ENCODE data around the gene INPP5A.

INPP5A gene

DNA sequence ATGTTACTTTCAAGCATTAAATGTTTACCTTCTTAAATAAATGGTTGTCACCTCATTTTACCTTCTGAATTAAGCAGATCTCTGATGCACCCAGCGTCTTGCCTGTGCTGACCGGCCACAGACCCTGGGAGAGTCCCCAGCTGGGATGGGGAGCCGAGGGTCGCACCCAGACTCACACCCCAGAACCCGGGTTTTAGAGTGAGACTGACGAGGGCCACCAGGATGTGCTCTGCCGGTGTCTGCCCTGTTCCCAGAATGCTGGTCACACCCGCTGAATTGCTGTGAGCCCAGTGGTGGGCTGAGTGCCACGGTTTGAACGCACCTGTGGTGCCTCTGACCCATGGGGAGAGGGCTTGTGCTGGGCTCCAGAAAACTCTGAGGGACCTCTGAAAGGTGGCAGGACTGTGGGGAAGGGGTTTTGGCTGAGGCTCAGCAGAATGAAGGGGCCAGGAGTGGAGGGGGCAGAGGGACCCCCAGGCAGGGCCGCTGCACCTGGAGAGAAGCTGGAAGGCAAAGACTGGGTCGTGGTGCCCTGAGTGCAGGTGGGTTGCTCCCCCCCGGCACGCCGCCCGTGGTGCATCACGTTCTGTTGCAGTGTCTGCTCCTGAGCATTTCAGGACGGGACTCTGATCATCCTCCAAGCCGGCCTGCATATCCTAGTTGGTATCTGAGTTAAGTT lies 39.2 kb downstream of the INPP5A start:
- Histone ChIP-seq H3K36me3 (ENCODE audit: control insufficient read depth, insufficient read depth, low read length, severe bottlenecking) (no peaks in the 10 kb centered on the region), H3K4me3 (ENCODE audit: low read length) (no peak overlapping the region), H3K9me3 (ENCODE audit: control insufficient read depth, low read length) (no peaks in the 10 kb centered on the region), H3K4me1 (ENCODE audit: control insufficient read depth, insufficient read depth, low read length) (peaks cover 23% of the 10 kb centered on the region), H3K27me3 (replicated peaks; ENCODE audit: control insufficient read depth, insufficient read depth, low read length) (no peaks in the 10 kb centered on the region), H3K9ac (ENCODE audit: low read length) (no peak overlapping the region)
- DNase-seq (ENCODE audit: low read depth), result no peak

DNA sequence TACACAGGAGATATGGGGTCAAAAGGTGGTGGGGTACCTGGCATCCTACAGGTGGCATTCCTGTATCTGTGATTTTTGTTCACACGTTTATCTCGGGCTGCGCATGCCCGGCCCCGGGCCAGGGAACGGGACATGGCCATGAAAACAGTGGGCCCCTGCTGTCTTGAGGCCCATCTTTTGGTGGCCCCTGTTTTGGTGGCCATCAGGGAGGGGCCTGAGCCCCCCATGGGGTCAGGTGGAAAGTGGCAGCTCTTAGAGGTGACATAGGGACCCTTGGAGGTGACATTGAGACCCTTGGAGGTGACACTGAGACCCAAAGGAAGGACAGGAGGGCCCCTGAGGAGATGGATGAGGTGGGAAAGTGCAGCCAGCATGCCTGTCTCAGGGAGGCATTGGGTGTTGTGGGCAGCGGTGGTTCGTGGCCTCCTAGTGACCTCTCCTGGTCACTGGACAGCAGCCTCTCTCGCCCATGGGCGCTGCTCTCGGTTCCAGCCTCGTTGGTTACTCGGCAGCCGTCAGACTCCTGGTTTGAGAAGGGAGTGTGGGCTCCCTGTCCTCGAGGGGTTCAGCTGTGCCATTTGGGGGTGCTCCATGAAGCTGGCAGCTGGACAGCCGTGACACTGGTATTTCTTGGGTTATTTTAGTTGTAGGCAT lies 39.9 kb downstream of the INPP5A start:
- no peak overlapping the region for H3K4me3 ChIP-seq (ENCODE audit: low read length)
- H3K9ac ChIP-seq (ENCODE audit: low read length), result no peak overlapping the region
- H3K4me1 ChIP-seq (ENCODE audit: control insufficient read depth, insufficient read depth, low read length), result peaks cover 16% of the 10 kb centered on the region
- no peaks in the 10 kb centered on the region for H3K36me3 ChIP-seq (ENCODE audit: control insufficient read depth, insufficient read depth, low read length, severe bottlenecking)
- H3K9me3 ChIP-seq (ENCODE audit: control insufficient read depth, low read length), result no peaks in the 10 kb centered on the region
- DNase-seq (ENCODE audit: low read depth), result no peak
- H3K27me3 ChIP-seq (replicated peaks; ENCODE audit: control insufficient read depth, insufficient read depth, low read length), result no peaks in the 10 kb centered on the region

DNA sequence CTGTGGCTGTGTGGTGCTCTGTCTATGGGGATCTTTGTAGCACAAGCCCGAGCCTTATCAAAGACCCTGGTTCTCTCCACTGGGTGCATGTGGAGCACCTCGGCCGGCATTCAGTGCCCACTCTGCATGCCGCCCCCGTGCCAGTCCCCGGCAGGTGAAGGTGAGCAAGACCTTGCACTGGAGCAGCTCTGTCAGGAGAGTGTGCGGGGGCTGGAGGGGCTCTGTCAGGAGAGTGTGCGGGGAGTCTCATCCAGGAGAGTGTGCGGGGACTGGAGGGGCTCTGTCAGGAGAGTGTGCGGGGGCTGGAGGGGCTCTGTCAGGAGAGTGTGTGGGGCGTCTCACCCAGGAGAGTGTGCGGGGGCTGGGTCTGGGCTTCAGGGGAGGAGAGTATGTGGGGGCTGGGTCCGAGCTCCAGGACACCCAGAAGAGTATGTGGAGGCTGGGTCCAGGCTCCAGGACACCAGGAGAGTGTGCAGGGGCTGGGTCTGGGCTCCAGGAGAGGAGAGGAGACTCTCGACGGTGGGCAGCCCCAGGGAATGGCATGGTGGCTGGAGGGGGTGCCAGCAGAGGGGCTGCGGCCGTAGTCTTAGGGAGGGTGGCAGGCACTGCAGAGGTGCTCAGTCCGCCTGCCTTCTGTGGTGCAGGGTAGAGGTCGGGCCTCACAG lies 40.8 kb downstream of the INPP5A start:
- Histone ChIP-seq H3K36me3 (ENCODE audit: control insufficient read depth, insufficient read depth, low read length, severe bottlenecking) (no peaks in the 10 kb centered on the region), H3K9ac (ENCODE audit: low read length) (no peak overlapping the region), H3K4me1 (ENCODE audit: control insufficient read depth, insufficient read depth, low read length) (peaks cover 12% of the 10 kb centered on the region), H3K27me3 (replicated peaks; ENCODE audit: control insufficient read depth, insufficient read depth, low read length) (no peaks in the 10 kb centered on the region), H3K9me3 (ENCODE audit: control insufficient read depth, low read length) (no peaks in the 10 kb centered on the region), H3K4me3 (ENCODE audit: low read length) (no peak overlapping the region)
- no peak for DNase-seq (ENCODE audit: low read depth)

GRCh38 chr10:132579027-132579859 lies 41.7 kb downstream of the INPP5A start:
- Histone ChIP-seq H3K9ac (ENCODE audit: low read length) (no peak overlapping the region), H3K4me1 (ENCODE audit: control insufficient read depth, insufficient read depth, low read length) (peaks cover 12% of the 10 kb centered on the region), H3K36me3 (ENCODE audit: control insufficient read depth, insufficient read depth, low read length, severe bottlenecking) (no peaks in the 10 kb centered on the region), H3K4me3 (ENCODE audit: low read length) (no peak overlapping the region), H3K27me3 (replicated peaks; ENCODE audit: control insufficient read depth, insufficient read depth, low read length) (no peaks in the 10 kb centered on the region), H3K9me3 (ENCODE audit: control insufficient read depth, low read length) (no peaks in the 10 kb centered on the region)
- DNase-seq (ENCODE audit: low read depth), result no peak

DNA sequence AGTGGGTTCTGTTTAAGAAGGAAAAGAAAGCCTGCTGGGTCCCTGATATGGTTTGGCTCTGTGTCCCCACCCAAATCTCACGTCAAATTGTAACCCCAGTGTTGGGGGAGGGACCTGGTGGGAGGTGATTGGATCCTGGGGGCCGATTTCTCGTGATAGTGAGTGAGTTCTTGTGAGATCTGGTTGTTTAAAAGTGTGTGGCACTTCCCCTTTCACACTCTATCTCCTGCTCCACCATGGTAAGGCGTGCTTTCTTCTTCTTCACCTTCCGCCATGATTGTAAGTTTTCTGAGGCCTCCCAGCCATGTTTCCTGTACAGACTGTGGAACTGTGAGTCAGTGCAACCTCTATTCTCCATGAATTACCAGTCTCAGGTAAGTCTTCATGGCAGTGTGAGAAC lies 42.6 kb downstream of the INPP5A start:
- no peak for DNase-seq (ENCODE audit: low read depth)
- H3K27me3 ChIP-seq (replicated peaks; ENCODE audit: control insufficient read depth, insufficient read depth, low read length), result no peaks in the 10 kb centered on the region
- no peaks in the 10 kb centered on the region for H3K9me3 ChIP-seq (ENCODE audit: control insufficient read depth, low read length)
- H3K9ac ChIP-seq (ENCODE audit: low read length), result no peak overlapping the region
- no peaks in the 10 kb centered on the region for H3K36me3 ChIP-seq (ENCODE audit: control insufficient read depth, insufficient read depth, low read length, severe bottlenecking)
- peaks cover 9% of the 10 kb centered on the region for H3K4me1 ChIP-seq (ENCODE audit: control insufficient read depth, insufficient read depth, low read length)
- no peak overlapping the region for H3K4me3 ChIP-seq (ENCODE audit: low read length)

DNA sequence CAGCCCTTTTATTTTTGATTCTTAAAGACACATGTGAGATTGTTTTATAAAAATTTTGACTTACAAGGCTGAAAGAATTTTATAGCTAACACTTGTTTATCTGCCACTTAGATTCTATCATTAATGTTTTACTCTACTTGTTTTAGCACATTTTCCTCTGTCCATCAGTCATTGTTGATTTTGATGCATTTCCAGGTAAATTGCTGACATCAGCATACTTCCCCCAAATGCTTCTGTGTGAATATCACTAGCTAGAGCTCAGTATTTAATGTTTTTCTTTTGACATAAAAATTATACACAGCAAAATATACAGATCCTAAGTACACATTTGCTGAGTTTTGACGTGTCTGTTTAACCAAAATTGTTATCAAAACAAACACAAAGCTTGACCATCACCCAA lies 43.0 kb downstream of the INPP5A start:
- H3K36me3 ChIP-seq (ENCODE audit: control insufficient read depth, insufficient read depth, low read length, severe bottlenecking), result no peaks in the 10 kb centered on the region
- H3K27me3 ChIP-seq (replicated peaks; ENCODE audit: control insufficient read depth, insufficient read depth, low read length), result no peaks in the 10 kb centered on the region
- H3K9me3 ChIP-seq (ENCODE audit: control insufficient read depth, low read length), result no peaks in the 10 kb centered on the region
- no peak overlapping the region for H3K9ac ChIP-seq (ENCODE audit: low read length)
- no peak overlapping the region for H3K4me3 ChIP-seq (ENCODE audit: low read length)
- no peak for DNase-seq (ENCODE audit: low read depth)
- H3K4me1 ChIP-seq (ENCODE audit: control insufficient read depth, insufficient read depth, low read length), result peaks cover 6% of the 10 kb centered on the region

DNA sequence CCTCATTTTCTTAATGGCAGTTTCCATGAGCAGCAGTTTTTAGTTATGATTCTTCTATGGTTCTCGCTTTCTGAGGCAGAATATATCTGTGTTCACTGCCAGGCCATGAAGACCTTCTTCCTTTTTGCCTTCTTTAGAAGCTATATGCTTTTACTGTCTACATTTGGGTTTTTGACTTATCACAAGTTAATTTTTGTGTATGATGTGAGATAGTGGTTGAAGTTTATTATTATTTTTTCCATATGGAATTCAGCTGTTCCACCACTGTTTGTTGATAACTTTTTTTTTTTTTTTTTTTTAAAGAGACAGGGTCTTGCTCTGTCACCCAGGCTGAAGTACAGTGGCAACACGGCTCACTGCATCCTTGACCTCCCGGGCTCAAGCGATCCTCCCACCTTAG lies 44.5 kb downstream of the INPP5A start:
- DNase-seq (ENCODE audit: low read depth), result no peak
- no peaks in the 10 kb centered on the region for H3K36me3 ChIP-seq (ENCODE audit: control insufficient read depth, insufficient read depth, low read length, severe bottlenecking)
- H3K4me1 ChIP-seq (ENCODE audit: control insufficient read depth, insufficient read depth, low read length), result peaks cover 6% of the 10 kb centered on the region
- H3K9ac ChIP-seq (ENCODE audit: low read length), result no peak overlapping the region
- no peaks in the 10 kb centered on the region for H3K27me3 ChIP-seq (replicated peaks; ENCODE audit: control insufficient read depth, insufficient read depth, low read length)
- no peak overlapping the region for H3K4me3 ChIP-seq (ENCODE audit: low read length)
- H3K9me3 ChIP-seq (ENCODE audit: control insufficient read depth, low read length), result no peaks in the 10 kb centered on the region

GRCh38 chr10:132582771-132583170 lies 45.2 kb downstream of the INPP5A start:
- no peak overlapping the region for H3K9ac ChIP-seq (ENCODE audit: low read length)
- no peak overlapping the region for H3K4me3 ChIP-seq (ENCODE audit: low read length)
- DNase-seq (ENCODE audit: low read depth), result no peak
- no peaks in the 10 kb centered on the region for H3K36me3 ChIP-seq (ENCODE audit: control insufficient read depth, insufficient read depth, low read length, severe bottlenecking)
- H3K9me3 ChIP-seq (ENCODE audit: control insufficient read depth, low read length), result no peaks in the 10 kb centered on the region
- peaks cover 5% of the 10 kb centered on the region for H3K4me1 ChIP-seq (ENCODE audit: control insufficient read depth, insufficient read depth, low read length)
- H3K27me3 ChIP-seq (replicated peaks; ENCODE audit: control insufficient read depth, insufficient read depth, low read length), result no peaks in the 10 kb centered on the region

GRCh38 chr10:132583456-132583855 lies 45.9 kb downstream of the INPP5A start:
- Histone ChIP-seq H3K9me3 (ENCODE audit: control insufficient read depth, low read length) (no peaks in the 10 kb centered on the region), H3K36me3 (ENCODE audit: control insufficient read depth, insufficient read depth, low read length, severe bottlenecking) (no peaks in the 10 kb centered on the region), H3K4me3 (ENCODE audit: low read length) (no peak overlapping the region), H3K27me3 (replicated peaks; ENCODE audit: control insufficient read depth, insufficient read depth, low read length) (no peaks in the 10 kb centered on the region), H3K4me1 (ENCODE audit: control insufficient read depth, insufficient read depth, low read length) (peaks cover 6% of the 10 kb centered on the region), H3K9ac (ENCODE audit: low read length) (no peak overlapping the region)
- no peak for DNase-seq (ENCODE audit: low read depth)

- peaks cover 12% of the 10 kb centered on the region for H3K4me1 ChIP-seq (ENCODE audit: control insufficient read depth, insufficient read depth, low read length)
- H3K27me3 ChIP-seq (replicated peaks; ENCODE audit: control insufficient read depth, insufficient read depth, low read length), result no peaks in the 10 kb centered on the region
- H3K4me3 ChIP-seq (ENCODE audit: low read length), result no peak overlapping the region
- H3K36me3 ChIP-seq (ENCODE audit: control insufficient read depth, insufficient read depth, low read length, severe bottlenecking), result no peaks in the 10 kb centered on the region
- H3K9ac ChIP-seq (ENCODE audit: low read length), result no peak overlapping the region
- no peak for DNase-seq (ENCODE audit: low read depth)
- no peaks in the 10 kb centered on the region for H3K9me3 ChIP-seq (ENCODE audit: control insufficient read depth, low read length)
Measured at GRCh38 chr10:132584081-132584480, 46.5 kb downstream of the INPP5A start.

Data from adipocyte (in vitro differentiated cells).